Measurements from ENCODE around the gene IMMT. TPM values are rescaled to one million over a fixed set of nuclear protein-coding genes. Genes with fewer than 3 reads are reported as not detected.
"Not testable (repeated sequence)": the region's sequence is repeated elsewhere in the genome, so short reads cannot be mapped to it uniquely, and the experiment has no call there.

Gene IMMT
- polyA plus RNA-seq, 1 donor from 2014 or later: 53.7 TPM

GRCh38 chr2:86219896-86220295 is 24.6 kb upstream of the IMMT start:
- Mint-ChIP-seq H3K4me3 (no peak overlapping the region), H3K36me3 (peaks cover 2% of the 10 kb centered on the region), H3K27me3 (no peaks in the 10 kb centered on the region), H3K27ac (no peak overlapping the region), H3K4me1 (peaks cover 0 to 9% (median 5%) of the 10 kb centered on the region in 3 donors), H3K9me3 (no peaks in the 10 kb centered on the region)

DNA sequence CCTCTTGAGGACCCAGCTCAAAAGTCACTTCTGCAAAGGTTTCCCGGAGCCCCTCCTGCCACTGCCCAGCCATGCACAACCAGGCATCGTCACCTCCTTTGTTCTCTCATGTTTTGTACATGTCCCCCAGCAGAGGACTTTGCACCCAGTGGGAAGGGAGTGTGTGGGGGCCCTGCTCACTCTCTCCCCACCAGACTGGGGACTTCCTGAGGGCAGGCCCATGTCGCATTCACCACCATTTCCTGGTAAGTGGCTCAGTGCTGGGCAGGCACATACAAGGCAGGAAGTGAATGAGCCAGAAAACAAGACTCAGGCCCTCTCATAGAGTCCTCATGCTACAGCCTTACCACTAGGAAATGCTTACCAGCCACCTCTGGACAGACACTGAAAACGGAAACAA is 22.9 kb upstream of the IMMT start:
- H3K9me3 Mint-ChIP-seq: no peaks in the 10 kb centered on the region
- H3K4me3 Mint-ChIP-seq: no peak overlapping the region
- H3K27me3 Mint-ChIP-seq: no peaks in the 10 kb centered on the region
- no peaks in the 10 kb centered on the region for H3K36me3 Mint-ChIP-seq
- H3K27ac Mint-ChIP-seq: peak overlapping the region in 1 of 3 donors; percentile 43
- no peaks in the 10 kb centered on the region for H3K4me1 Mint-ChIP-seq

GRCh38 chr2:86216575-86217555 is 21.6 kb upstream of the IMMT start:
- Mint-ChIP-seq H3K27me3 (no peaks in the 10 kb centered on the region), H3K4me3 (no peak overlapping the region)

DNA sequence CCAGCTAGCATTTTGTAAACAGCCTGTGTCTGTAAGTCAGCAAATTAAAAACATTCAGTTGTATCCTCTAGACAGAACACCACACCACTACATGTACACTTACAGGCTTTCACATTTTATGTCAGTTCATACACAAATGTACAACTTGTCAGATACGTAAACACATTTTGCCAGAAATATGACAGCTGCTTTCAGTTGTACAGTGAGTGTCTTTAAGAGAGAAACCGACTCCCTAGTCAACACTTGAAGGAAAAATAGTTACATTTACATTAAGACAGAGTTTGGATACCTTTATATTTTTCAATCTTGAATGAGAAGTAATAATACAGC is 19.2 kb upstream of the IMMT start:
- peaks cover 6 to 12% (median 11%) of the 10 kb centered on the region in 3 donors for H3K4me1 Mint-ChIP-seq
- H3K36me3 Mint-ChIP-seq: peaks cover 4% of the 10 kb centered on the region
- H3K4me3 Mint-ChIP-seq: no peak overlapping the region
- H3K27ac Mint-ChIP-seq: no peak overlapping the region
- no peaks in the 10 kb centered on the region for H3K27me3 Mint-ChIP-seq
- no peaks in the 10 kb centered on the region for H3K9me3 Mint-ChIP-seq

More at GRCh38 chr2:86216575-86217555, 21.6 kb upstream of the IMMT start:
- H3K27ac Mint-ChIP-seq: no peak overlapping the region
- H3K9me3 Mint-ChIP-seq: no peaks in the 10 kb centered on the region
- no peaks in the 10 kb centered on the region for H3K4me1 Mint-ChIP-seq
- H3K36me3 Mint-ChIP-seq: no peaks in the 10 kb centered on the region

- no peaks in the 10 kb centered on the region for H3K27me3 Mint-ChIP-seq
- peaks cover 4% of the 10 kb centered on the region for H3K36me3 Mint-ChIP-seq
- H3K4me1 Mint-ChIP-seq: peaks cover 6 to 12% (median 11%) of the 10 kb centered on the region in 3 donors
- H3K9me3 Mint-ChIP-seq: no peaks in the 10 kb centered on the region
- H3K27ac Mint-ChIP-seq: no peak overlapping the region
- no peak overlapping the region for H3K4me3 Mint-ChIP-seq
These were observed 18.6 kb upstream of the IMMT start for GRCh38 chr2:86213699-86214502.

DNA sequence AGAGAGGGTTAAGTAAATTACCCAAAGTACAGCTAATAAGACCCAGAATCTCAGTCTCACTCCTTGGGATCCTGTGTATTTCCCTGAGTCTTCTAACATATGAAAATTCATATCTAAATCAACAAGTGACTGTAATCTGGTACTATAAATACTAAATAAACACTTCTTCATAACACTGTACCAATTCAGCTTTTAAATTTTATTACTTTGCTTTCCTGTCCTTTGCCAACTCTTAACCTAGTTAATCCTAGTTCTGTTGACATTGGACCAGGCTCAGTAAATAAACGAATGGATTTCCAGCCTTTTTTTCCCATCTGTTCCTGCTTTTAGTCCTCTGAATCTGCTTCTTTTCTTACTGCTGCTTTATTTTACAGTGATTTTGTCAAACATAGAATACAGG is 17.8 kb upstream of the IMMT start:
- H3K4me3 Mint-ChIP-seq: no peak overlapping the region
- no peak overlapping the region for H3K27ac Mint-ChIP-seq
- peaks cover 4% of the 10 kb centered on the region for H3K36me3 Mint-ChIP-seq
- H3K4me1 Mint-ChIP-seq: peaks cover 6 to 12% (median 11%) of the 10 kb centered on the region in 3 donors
- H3K27me3 Mint-ChIP-seq: no peaks in the 10 kb centered on the region
- H3K9me3 Mint-ChIP-seq: no peaks in the 10 kb centered on the region

DNA sequence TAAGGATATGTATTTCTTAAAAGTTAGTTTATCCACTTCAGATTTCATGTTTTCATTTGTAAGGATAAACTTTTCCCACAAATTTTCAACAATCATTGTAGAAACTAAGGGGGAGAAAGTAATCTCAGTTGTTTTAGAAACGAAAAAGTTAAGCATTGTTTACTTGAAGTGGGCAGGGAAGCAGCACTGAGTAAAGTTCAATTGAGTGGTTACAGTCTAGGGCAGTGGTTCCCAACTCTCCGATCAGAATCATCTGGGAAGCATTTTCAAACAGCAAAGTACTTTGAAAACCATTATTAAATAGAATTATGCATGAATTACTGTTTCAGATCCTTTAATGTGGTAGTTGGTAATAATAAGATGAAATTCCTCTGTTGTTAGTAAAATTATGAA is 16.5 kb upstream of the IMMT start:
- Mint-ChIP-seq H3K27ac (no peak overlapping the region), H3K36me3 (peaks cover 4% of the 10 kb centered on the region), H3K4me3 (no peak overlapping the region), H3K27me3 (no peaks in the 10 kb centered on the region), H3K9me3 (no peaks in the 10 kb centered on the region), H3K4me1 (peaks cover 6 to 12% (median 11%) of the 10 kb centered on the region in 3 donors)

- H3K36me3 Mint-ChIP-seq: peaks cover 4% of the 10 kb centered on the region
These were observed 16.0 kb upstream of the IMMT start for GRCh38 chr2:86211033-86211795.

GRCh38 chr2:86204458-86204857 is 9.2 kb upstream of the IMMT start:
- Mint-ChIP-seq H3K4me1 (peaks cover 21 to 31% (median 25%) of the 10 kb centered on the region in 3 donors), H3K27ac (peak overlapping the region in 1 of 3 donors; percentile 19), H3K9me3 (no peaks in the 10 kb centered on the region), H3K4me3 (peak overlapping the region in 1 of 4 donors; percentile 52), H3K27me3 (no peaks in the 10 kb centered on the region), H3K36me3 (peaks cover 3% of the 10 kb centered on the region)

More at GRCh38 chr2:86211033-86211795, 16.0 kb upstream of the IMMT start:
- Mint-ChIP-seq H3K27me3 (no peaks in the 10 kb centered on the region), H3K9me3 (no peaks in the 10 kb centered on the region), H3K4me3 (no peak overlapping the region), H3K4me1 (peaks cover 6 to 12% (median 11%) of the 10 kb centered on the region in 3 donors), H3K27ac (no peak overlapping the region)

GRCh38 chr2:86203614-86204013 is 8.4 kb upstream of the IMMT start:
- H3K4me3 Mint-ChIP-seq: peak overlapping the region in 1 of 4 donors; percentile 31
- H3K9me3 Mint-ChIP-seq: no peaks in the 10 kb centered on the region
- no peaks in the 10 kb centered on the region for H3K27me3 Mint-ChIP-seq
- H3K4me1 Mint-ChIP-seq: peaks cover 24 to 35% (median 28%) of the 10 kb centered on the region in 3 donors
- H3K27ac Mint-ChIP-seq: peak overlapping the region in 1 of 3 donors; percentile 57
- peaks cover 3% of the 10 kb centered on the region for H3K36me3 Mint-ChIP-seq

DNA sequence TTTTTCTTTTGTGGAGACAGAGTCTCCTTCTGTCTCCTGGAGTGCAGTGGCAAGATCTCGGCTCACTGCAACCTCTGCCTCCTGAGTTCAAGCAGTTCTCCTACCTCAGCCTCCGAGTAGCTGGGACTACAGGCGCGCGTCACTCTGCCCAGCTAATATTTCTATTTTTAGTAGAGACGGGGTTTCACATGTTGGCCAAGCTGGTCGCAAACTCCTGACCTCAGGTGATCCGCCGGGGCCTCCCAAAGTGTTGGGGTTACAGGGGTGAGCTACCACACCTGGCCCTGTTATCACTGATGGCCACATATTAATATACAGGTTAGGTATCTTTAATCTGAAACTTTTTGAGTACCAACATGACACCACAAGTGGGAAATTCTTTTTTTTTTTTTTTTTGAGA is 7.4 kb upstream of the IMMT start:
- Mint-ChIP-seq H3K27ac (no peak overlapping the region), H3K27me3 (no peaks in the 10 kb centered on the region), H3K36me3 (peaks cover 3% of the 10 kb centered on the region), H3K4me3 (no peak overlapping the region), H3K4me1 (peaks cover 24 to 35% (median 28%) of the 10 kb centered on the region in 3 donors), H3K9me3 (no peaks in the 10 kb centered on the region)

DNA sequence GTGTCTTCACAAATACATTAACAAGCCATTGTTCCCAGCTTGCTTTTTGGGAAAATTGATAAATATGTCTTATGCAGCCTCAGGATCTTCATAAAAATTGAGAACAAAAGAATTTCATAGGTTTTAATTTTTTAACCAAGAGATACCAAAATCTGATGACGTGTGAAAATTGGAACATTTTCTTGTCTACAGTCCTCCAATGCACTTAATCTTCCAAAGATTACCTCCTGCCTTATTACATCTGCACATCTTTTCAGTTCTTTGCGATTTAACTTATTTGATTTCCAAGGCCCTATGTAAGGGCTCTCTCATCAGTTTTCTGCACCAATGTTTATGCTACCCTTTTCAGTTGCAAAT is 7.1 kb upstream of the IMMT start:
- H3K27me3 Mint-ChIP-seq: no peaks in the 10 kb centered on the region
- H3K4me1 Mint-ChIP-seq: peaks cover 24 to 35% (median 28%) of the 10 kb centered on the region in 3 donors
- H3K4me3 Mint-ChIP-seq: peak overlapping the region in 1 of 4 donors; percentile 34
- H3K9me3 Mint-ChIP-seq: no peaks in the 10 kb centered on the region
- H3K36me3 Mint-ChIP-seq: peaks cover 3% of the 10 kb centered on the region
- peak overlapping the region in 2 of 3 donors; percentile 1 for H3K27ac Mint-ChIP-seq

GRCh38 chr2:86201671-86202335 is 6.5 kb upstream of the IMMT start:
- Mint-ChIP-seq H3K27ac (peak overlapping the region in 2 of 3 donors; percentile 1), H3K9me3 (no peaks in the 10 kb centered on the region), H3K4me3 (peak overlapping the region in 2 of 4 donors; percentile 34 to 42), H3K27me3 (no peaks in the 10 kb centered on the region), H3K36me3 (peaks cover 3% of the 10 kb centered on the region), H3K4me1 (peaks cover 24 to 35% (median 30%) of the 10 kb centered on the region in 3 donors)

DNA sequence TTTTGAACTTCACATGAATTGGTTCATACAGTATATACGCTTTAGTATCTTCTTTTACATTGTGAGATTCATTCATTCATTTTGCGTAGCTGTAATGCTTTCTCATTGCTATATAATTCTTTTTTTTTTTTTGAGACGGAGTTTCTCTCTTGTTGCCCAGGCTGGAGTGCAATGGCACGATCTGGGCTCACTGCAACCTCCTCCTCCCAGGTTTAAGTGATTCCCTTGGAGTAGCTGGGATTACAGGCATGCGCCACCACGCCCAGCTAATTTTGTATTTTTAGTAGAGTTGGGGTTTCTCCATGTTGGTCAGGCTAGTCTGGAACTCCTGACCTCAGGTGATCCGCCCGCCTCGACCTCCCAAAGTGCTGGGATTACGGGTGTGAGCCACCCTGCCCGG is 5.3 kb upstream of the IMMT start:
- not testable (repeated sequence) for H3K36me3 Mint-ChIP-seq, H3K27me3 Mint-ChIP-seq, H3K9me3 Mint-ChIP-seq
- H3K4me1 Mint-ChIP-seq: peaks cover 28 to 37% (median 35%) of the 10 kb centered on the region in 3 donors
- peak overlapping the region; percentile 91 to 100 (median 97) for H3K4me3 Mint-ChIP-seq
- peak overlapping the region in 2 of 3 donors; percentile 46 to 95 for H3K27ac Mint-ChIP-seq
